K562 (cell line): ENCODE results near the gene TXNRD3. TPM values are rescaled to one million over a fixed set of nuclear protein-coding genes. Genes with fewer than 3 reads are reported as not detected.

Source experiments
- CLOCK ChIP-seq: fragments of 250-450 bp; sonication (Bioruptor Pico); IDR thresholded peaks from 2 replicates; pipeline ENCODE4 v1.4.0; 2020; ENCODE audit warnings: mild to moderate bottlenecking, moderate library complexity, borderline replicate concordance
- CREB1 ChIP-seq, 2 experiments: sonication (generic) in 1 of 2; formaldehyde crosslinking in 1 of 2; IDR thresholded peaks; 2 replicates each; pipeline versions ENCODE4 v1.6.1 to v1.8.0; 2012 to 2022; ENCODE audit warnings: inconsistent platforms in 1 of 2, mild to moderate bottlenecking in 1 of 2, missing genetic modification reagents in 1 of 2, moderate library complexity in 1 of 2
- GABPB1 ChIP-seq: sonication (generic); formaldehyde crosslinking; IDR thresholded peaks from 2 replicates; pipeline ENCODE4 v1.8.0; 2022; ENCODE audit warnings: mild to moderate bottlenecking, missing genetic modification reagents
- HINFP ChIP-seq: fragments of 450-650 bp; conservative IDR thresholded peaks from 2 replicates; pipeline ENCODE4 v1.6.1; 2016; ENCODE audit warnings: missing genetic modification characterization, low read depth, mild to moderate bottlenecking, control low read depth, missing compliant biosample characterization
- HMGXB4 ChIP-seq: sonication (generic); formaldehyde crosslinking; IDR thresholded peaks from 2 replicates; pipeline ENCODE4 v1.8.1; 2023; ENCODE audit warnings: mild to moderate bottlenecking, missing genetic modification reagents
- KDM5B ChIP-seq: fragments of 200-600 bp; sonication (generic); IDR thresholded peaks from 2 replicates; pipeline ENCODE4 v1.6.1; 2012; ENCODE audit warnings: low read depth, mild to moderate bottlenecking, moderate library complexity, low read length, control low read depth, inconsistent platforms; ENCODE audit not compliant: insufficient replicate concordance
- MAX ChIP-seq: sonication (generic); formaldehyde crosslinking; IDR thresholded peaks from 2 replicates; pipeline ENCODE4 v1.9.0; 2022; ENCODE audit warnings: mild to moderate bottlenecking, missing genetic modification reagents
- NRF1 ChIP-seq, 2 experiments: fragments of 450-650 bp; IDR thresholded peaks in 1 of 2; conservative IDR thresholded peaks in 1 of 2; 2 replicates each; pipeline ENCODE4 v1.6.1; 2014; ENCODE audit warnings: mild to moderate bottlenecking in 2 of 2
- RFX1 ChIP-seq: fragments of 450-650 bp; IDR thresholded peaks from 2 replicates; pipeline ENCODE4 v1.6.1; 2016; ENCODE audit warnings: mild to moderate bottlenecking, moderate library complexity
- SIN3B ChIP-seq: fragments of 450-650 bp; IDR thresholded peaks from 2 replicates; pipeline ENCODE4 v1.6.1; 2017; ENCODE audit warnings: low read depth, mild to moderate bottlenecking, moderate library complexity
- ZFP1 ChIP-seq: fragments of 450-650 bp; formaldehyde crosslinking; IDR thresholded peaks from 2 replicates; pipeline ENCODE4 v1.4.0; 2020; ENCODE audit warnings: mild to moderate bottlenecking, mixed read lengths
- ZNF512 ChIP-seq: IDR thresholded peaks from 2 replicates; pipeline ENCODE4 v1.6.1; 2016; ENCODE audit warnings: missing genetic modification characterization, missing compliant biosample characterization
- polyA plus RNA-seq, 8 experiments: library from polyadenylated mRNA; depleted of rRNA in 4 of 8; stranded (reverse) in 5 of 8; unstranded in 3 of 8; fragments of >200 nt; fragmentation: Nextera tagmentation in 2 of 8; fragmentation: Illumina TruSeq in 1 of 8; extraction: Ambion mirVana in 2 of 8; extraction: Trizol in 1 of 8; gene quantifications; 2 replicates each; pipeline versions ENCODE4 v1.2.1 to v1.2.3, GENCODE V29; 2011 to 2014; ENCODE audit warnings: inconsistent platforms in 1 of 8, missing spikeins in 1 of 8
- total RNA-seq, 7 experiments: library from RNA; depleted of rRNA in 6 of 7; stranded (reverse); fragments of >200 nt in 6 of 7; fragmentation: Illumina TruSeq in 2 of 7; extraction: Trizol in 2 of 7; gene quantifications; 2 replicates each; pipeline versions ENCODE4 v1.2.1 to v1.2.3, GENCODE V29; 2011 to 2021; ENCODE audit warnings: low replicate concordance in 1 of 7

Gene TXNRD3
- total and polyA plus RNA-seq, 9 of the 15 experiments (the other 6 are each of a cell fraction or from before 2014, with no cell fraction given): 0.96 to 2.3 (median 1.7) TPM

GRCh38 chr3:126703512-126704493 lies 48.9 kb upstream of the TXNRD3 start, which contains the start of gene CHCHD6 (continued):
- TF ChIP-seq ZFP1 (CRISPR knock-in tag) (no peak), GABPB1 (CRISPR knock-in tag) (peak; percentile 71), SIN3B (0 out of 2 replicates have a peak, but pooled peaks have one; percentile 45), RFX1 (peak; percentile 20; the same call in 1 of the 2 replicates), ZNF512 (tag) (no peak), HINFP (tag) (no peak), CLOCK (CRISPR knock-in tag) (no peak), MAX (CRISPR knock-in tag) (peak; percentile 48), KDM5B (peak; percentile 32), HMGXB4 (no peak), NRF1 (conservative IDR thresholded peaks at IDR 0.05 in 1 of 2, IDR thresholded peaks at IDR 0.05 in 1 of 2) (peak; percentile 45 to 53; a peak in 3 of 4 replicates), CREB1 (IDR thresholded peaks at IDR 0.05) (no peak), CREB1 (CRISPR knock-in tag; IDR thresholded peaks at IDR 0.05) (peak; percentile 55)
